ENCODE results near the gene ANKFN1. TPM values are rescaled to one million over a fixed set of nuclear protein-coding genes. Genes with fewer than 3 reads are reported as not detected.
"Not testable (repeated sequence)": the region's sequence is repeated elsewhere in the genome, so short reads cannot be mapped to it uniquely, and the experiment has no call there.

ANKFN1 gene
- total and polyA plus RNA-seq, 5 donors, result 0.02 to 0.15 (median 0.11) TPM; not detected in 2

DNA sequence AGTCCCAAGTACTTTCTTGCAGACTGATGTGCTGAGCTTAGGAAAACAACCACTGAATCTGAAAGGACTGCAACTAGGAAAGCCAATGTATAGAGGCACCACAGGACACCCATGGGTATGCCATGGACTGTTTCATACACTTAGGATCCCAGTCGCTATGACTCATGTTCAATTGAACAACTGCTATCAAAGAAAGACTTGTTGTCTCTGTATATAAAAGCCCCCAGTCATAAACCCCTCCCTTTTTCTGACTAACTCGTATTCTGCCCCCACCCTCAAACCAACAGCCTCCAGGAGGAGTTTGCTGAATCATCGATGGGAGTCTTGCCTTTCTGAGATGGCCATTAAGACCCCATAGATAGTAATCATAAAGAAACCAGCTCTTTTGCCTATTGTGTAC is 205.4 kb downstream of the ANKFN1 start:
- DNase-seq (no peak), ATAC-seq (no peak)
- H3K27ac ChIP-seq (ENCODE audit: low read length), result no peak overlapping the region
- H3K9me3 ChIP-seq (ENCODE audit: control insufficient read depth, low read length), result no peaks in the 10 kb centered on the region
- intact Hi-C loops (cut with DNase I), result no loop called here
- no peak overlapping the region for H3K4me3 ChIP-seq (ENCODE audit: low read length)
- WGBS, result 66% methylated on average over 3 of the region's 3 CpGs
- H3K27me3 ChIP-seq (ENCODE audit: control insufficient read depth, insufficient read depth), result no peaks in the 10 kb centered on the region
- H3K4me1 ChIP-seq (ENCODE audit: control insufficient read depth, insufficient read depth, low read length), result no peaks in the 10 kb centered on the region

DNA sequence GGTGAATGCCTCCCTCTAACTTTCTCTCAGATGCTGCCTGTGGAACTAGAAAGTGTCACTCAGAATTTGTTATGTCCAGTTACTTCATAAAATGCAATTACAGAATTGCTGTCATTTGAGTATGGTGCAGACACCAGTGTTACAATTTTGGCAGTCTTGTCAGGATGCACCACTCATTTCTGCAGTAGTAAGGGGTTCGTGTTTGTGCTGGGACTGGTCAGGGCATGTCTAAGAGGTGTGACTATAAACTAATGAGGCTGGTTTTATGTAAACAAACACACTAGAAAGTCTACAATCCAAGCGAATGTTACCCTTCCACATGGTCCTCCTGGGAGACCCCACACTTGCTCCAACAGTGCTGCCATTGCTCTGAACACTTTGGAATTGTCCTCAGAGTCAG is 206.2 kb downstream of the ANKFN1 start:
- no peak overlapping the region for H3K4me3 ChIP-seq (ENCODE audit: low read length)
- WGBS, result 65% methylated on average over 2 of the region's 2 CpGs
- H3K27ac ChIP-seq (ENCODE audit: low read length), result no peak overlapping the region
- ATAC-seq, result no peak
- H3K27me3 ChIP-seq (ENCODE audit: control insufficient read depth, insufficient read depth), result no peaks in the 10 kb centered on the region
- no peak for DNase-seq
- no peaks in the 10 kb centered on the region for H3K9me3 ChIP-seq (ENCODE audit: control insufficient read depth, low read length)
- intact Hi-C loops (cut with DNase I), result no loop called here
- H3K4me1 ChIP-seq (ENCODE audit: control insufficient read depth, insufficient read depth, low read length), result no peaks in the 10 kb centered on the region

DNA sequence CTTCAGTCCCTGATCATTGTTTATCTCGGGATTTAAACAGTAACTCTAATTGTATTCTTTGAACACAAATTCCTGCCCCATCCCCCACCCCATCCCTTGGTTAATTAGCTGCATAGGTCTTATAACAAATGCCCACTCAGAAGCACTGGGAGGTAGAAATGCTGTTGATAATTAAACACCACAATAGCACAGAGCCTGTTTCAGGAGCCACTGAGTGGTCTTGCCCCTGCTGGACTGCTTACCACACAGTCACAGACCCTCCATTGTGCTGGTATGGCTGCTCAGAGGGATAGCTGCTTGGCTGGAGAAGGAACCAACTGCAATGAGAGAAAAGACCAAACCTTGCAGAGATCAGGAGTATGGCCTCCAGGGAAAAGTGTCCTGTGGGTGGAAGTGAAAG is 214.1 kb downstream of the ANKFN1 start:
- WGBS, result 66% methylated on average over 1 of the region's 1 CpG
- no peak for DNase-seq
- intact Hi-C loops (cut with DNase I), result no loop called here
- Histone ChIP-seq H3K27ac (ENCODE audit: low read length) (no peak overlapping the region), H3K4me3 (ENCODE audit: low read length) (no peak overlapping the region), H3K9me3 (ENCODE audit: control insufficient read depth, low read length) (no peaks in the 10 kb centered on the region), H3K27me3 (ENCODE audit: control insufficient read depth, insufficient read depth) (no peaks in the 10 kb centered on the region), H3K4me1 (ENCODE audit: control insufficient read depth, insufficient read depth, low read length) (no peaks in the 10 kb centered on the region)
- no peak for ATAC-seq

DNA sequence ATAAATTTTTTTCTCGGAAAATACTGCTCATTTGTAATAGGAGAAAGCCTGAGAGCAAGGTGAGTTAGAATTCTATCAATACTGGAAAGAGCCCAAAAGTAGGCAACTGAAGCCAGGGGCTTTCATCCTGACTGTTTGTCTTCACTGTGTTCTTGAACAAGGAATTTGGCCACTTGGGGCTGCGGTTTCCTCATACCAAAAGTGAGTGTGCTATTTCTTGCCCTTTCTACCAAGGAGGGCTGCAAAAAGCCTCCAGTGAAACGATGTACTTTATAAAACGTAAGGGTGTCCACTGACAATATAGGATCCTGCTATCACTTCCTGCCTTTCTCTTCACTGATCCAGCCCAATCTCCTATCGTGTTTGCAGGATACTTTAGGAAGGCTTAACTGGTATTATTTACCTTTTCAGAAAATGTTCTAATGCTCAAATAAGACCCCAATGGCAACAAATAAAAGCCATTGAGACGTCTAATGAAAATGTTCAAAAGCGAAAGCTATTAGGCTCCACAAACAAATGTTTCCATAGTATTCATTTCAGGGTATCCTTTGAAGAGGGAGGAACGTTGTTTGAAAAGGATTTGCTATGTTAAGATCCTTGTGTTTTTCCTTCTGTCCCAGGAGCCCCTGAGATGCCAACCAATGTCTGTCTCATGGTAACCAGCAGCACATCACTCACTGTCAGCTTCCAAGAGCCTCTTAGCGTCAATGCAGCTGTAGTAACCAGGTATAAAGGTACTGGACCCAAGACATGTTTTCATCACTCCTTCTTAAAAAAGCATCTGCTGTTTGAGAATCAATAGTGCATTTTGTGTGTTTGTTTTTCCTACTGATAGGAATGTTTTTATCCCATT is 220.9 kb downstream of the ANKFN1 start:
- ATAC-seq (no peak), DNase-seq (no peak)
- WGBS, result 48% methylated on average over 9 of the region's 9 CpGs
- no peaks in the 10 kb centered on the region for H3K4me1 ChIP-seq (ENCODE audit: control insufficient read depth, insufficient read depth, low read length)
- intact Hi-C loops (cut with DNase I), result no loop called here
- H3K9me3 ChIP-seq (ENCODE audit: control insufficient read depth, low read length), result no peaks in the 10 kb centered on the region
- H3K27ac ChIP-seq (ENCODE audit: low read length), result no peak overlapping the region
- H3K4me3 ChIP-seq (ENCODE audit: low read length), result no peak overlapping the region
- peaks cover 2% of the 10 kb centered on the region for H3K27me3 ChIP-seq (ENCODE audit: control insufficient read depth, insufficient read depth)

DNA sequence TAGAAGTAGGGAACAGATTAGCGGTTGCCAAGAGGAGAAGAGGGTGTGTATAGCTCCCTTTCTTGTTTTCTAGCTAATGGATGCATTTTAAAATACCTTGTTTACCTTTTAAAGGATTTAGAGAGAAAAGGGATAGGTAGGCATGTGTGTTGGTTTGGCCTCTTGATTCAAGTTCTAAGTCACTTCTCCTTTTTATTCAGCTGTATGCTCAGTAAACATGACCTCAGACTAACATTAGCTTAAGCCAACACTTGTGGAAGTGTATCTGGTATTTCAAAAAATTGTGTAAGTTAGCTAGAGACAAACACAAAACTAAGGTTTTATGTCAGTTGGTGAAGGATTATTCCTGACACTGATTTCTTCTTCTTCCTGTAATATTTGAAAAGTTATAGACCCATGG is 236.1 kb downstream of the ANKFN1 start:
- Histone ChIP-seq H3K27me3 (ENCODE audit: control insufficient read depth, insufficient read depth) (no peaks in the 10 kb centered on the region), H3K4me1 (ENCODE audit: control insufficient read depth, insufficient read depth, low read length) (no peaks in the 10 kb centered on the region), H3K9me3 (ENCODE audit: control insufficient read depth, low read length) (no peaks in the 10 kb centered on the region), H3K27ac (ENCODE audit: low read length) (no peak overlapping the region), H3K4me3 (ENCODE audit: low read length) (no peak overlapping the region)
- intact Hi-C loops (cut with DNase I), result no loop called here
- WGBS, result 96% methylated on average over 1 of the region's 1 CpG
- DNase-seq (no peak), ATAC-seq (no peak)

DNA sequence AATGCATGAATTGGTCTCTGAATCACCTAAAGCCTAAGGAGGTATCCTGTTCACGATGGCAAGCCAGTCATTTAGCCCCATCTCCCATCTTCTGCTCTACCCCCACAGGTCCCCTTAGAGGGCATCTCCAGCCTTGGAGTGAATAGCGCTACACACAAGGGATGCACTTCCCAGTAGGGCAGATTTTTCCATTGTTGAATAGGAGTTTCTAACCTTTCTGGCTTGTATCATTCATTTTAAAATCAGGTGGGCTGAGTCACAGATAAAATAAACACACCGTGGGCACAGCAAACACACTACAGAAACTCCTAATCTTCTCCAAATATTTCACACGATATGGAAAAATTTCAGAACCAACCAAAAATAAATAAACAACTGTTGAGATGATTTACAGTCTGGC is 239.0 kb downstream of the ANKFN1 start:
- Histone ChIP-seq H3K4me1 (ENCODE audit: control insufficient read depth, insufficient read depth, low read length) (no peaks in the 10 kb centered on the region), H3K4me3 (ENCODE audit: low read length) (no peak overlapping the region), H3K27ac (ENCODE audit: low read length) (no peak overlapping the region), H3K9me3 (ENCODE audit: control insufficient read depth, low read length) (no peaks in the 10 kb centered on the region), H3K27me3 (ENCODE audit: control insufficient read depth, insufficient read depth) (no peaks in the 10 kb centered on the region)
- DNase-seq, result no peak
- intact Hi-C loops (cut with DNase I), result no loop called here
- 66% methylated on average over 4 of the region's 4 CpGs for WGBS
- no peak for ATAC-seq

DNA sequence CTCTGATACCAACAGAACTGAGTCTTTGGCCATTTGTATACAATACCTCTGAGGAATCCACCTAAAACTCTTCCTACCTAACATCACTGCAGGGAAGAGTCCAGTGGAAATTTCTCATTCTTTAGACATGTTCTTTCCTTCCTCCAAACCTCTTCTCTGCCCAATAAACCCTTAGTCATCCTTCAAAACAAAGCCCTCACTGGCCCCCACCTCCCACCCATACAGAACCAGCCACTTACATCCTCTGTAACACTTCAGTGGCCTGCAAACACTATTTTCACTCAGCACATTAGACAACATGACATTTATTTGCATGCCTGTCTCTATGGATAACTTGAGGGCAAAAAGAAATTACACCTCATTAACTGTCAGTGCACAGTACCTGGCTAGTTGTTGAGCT is 239.9 kb downstream of the ANKFN1 start:
- Histone ChIP-seq H3K4me3 (ENCODE audit: low read length) (no peak overlapping the region), H3K4me1 (ENCODE audit: control insufficient read depth, insufficient read depth, low read length) (no peaks in the 10 kb centered on the region), H3K27ac (ENCODE audit: low read length) (no peak overlapping the region), H3K9me3 (ENCODE audit: control insufficient read depth, low read length) (no peaks in the 10 kb centered on the region), H3K27me3 (ENCODE audit: control insufficient read depth, insufficient read depth) (no peaks in the 10 kb centered on the region)
- intact Hi-C loops (cut with DNase I), result no loop called here
- ATAC-seq, result no peak
- no peak for DNase-seq

DNA sequence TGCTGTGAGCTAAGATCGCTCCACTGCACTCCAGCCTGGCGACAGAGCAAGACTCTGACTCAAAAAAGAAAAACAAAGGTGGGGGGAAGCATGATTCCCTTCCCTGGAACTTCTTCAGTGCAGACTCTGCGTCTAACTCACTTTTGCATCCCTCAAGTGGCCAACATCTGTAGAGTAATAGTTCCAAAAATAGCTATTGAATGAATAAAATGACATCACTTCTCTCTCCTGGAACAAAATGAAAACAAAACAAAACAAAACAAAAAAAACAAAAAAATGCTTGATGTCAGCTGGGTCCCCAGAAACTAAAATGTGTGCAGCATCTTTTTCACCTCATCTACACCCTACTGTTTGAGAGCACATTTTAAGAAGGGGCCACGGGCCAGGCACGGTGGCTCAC is 242.5 kb downstream of the ANKFN1 start:
- DNase-seq (no peak), ATAC-seq (no peak)
- 84% methylated on average over 5 of the region's 5 CpGs for WGBS
- Histone ChIP-seq H3K27ac (ENCODE audit: low read length) (no peak overlapping the region), H3K9me3 (ENCODE audit: control insufficient read depth, low read length) (no peaks in the 10 kb centered on the region), H3K4me1 (ENCODE audit: control insufficient read depth, insufficient read depth, low read length) (no peaks in the 10 kb centered on the region), H3K4me3 (ENCODE audit: low read length) (no peak overlapping the region), H3K27me3 (ENCODE audit: control insufficient read depth, insufficient read depth) (no peaks in the 10 kb centered on the region)
- intact Hi-C loops (cut with DNase I), result no loop called here

DNA sequence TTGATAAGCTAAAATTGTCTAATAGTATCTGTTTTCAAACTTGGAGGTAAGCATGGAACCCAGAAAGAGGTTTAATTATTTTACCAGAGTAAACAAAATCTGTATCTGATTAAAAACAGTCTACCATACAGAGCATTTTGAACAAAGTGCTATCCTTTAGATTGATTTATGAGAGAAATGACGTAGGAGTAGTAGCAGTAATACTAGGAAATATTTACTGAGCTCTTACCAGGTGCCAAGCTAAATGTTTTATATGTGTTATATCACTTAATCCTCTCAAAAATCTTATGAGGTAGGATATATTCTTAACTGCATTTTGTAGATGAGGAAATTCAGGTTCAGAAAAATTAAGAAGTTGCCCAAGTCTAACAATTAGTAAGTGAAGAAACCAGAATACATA is 253.8 kb downstream of the ANKFN1 start:
- H3K9me3 ChIP-seq (ENCODE audit: control insufficient read depth, low read length), result no peaks in the 10 kb centered on the region
- intact Hi-C loops (cut with DNase I), result no loop called here
- WGBS, result 72% methylated on average over 1 of the region's 1 CpG
- no peak for ATAC-seq
- no peak overlapping the region for H3K4me3 ChIP-seq (ENCODE audit: low read length)
- DNase-seq, result no peak
- H3K27me3 ChIP-seq (ENCODE audit: control insufficient read depth, insufficient read depth), result no peaks in the 10 kb centered on the region
- no peaks in the 10 kb centered on the region for H3K4me1 ChIP-seq (ENCODE audit: control insufficient read depth, insufficient read depth, low read length)
- no peak overlapping the region for H3K27ac ChIP-seq (ENCODE audit: low read length)

DNA sequence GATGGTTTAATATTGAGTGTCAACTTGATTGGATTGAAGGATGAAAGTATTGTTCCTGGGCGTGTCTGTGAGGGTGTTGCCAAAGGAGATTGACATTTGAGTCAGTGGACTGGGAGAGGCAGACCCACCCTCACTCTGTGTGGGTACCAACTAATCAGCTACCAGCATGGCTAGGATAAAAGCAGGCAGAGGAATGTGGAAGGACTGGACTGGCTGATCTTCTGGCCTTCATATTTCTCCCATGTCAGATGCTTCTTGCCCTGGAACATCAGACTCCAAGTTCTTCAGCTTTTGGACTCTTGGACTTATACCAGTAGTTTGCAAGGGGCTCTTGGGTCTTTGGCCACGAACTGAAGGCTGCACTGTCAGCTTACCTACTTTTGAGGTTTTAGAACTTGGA is 259.1 kb downstream of the ANKFN1 start:
- not testable (repeated sequence) for DNase-seq; H3K4me3 ChIP-seq (ENCODE audit: low read length)
- 72% methylated on average over 2 of the region's 2 CpGs for WGBS

DNA sequence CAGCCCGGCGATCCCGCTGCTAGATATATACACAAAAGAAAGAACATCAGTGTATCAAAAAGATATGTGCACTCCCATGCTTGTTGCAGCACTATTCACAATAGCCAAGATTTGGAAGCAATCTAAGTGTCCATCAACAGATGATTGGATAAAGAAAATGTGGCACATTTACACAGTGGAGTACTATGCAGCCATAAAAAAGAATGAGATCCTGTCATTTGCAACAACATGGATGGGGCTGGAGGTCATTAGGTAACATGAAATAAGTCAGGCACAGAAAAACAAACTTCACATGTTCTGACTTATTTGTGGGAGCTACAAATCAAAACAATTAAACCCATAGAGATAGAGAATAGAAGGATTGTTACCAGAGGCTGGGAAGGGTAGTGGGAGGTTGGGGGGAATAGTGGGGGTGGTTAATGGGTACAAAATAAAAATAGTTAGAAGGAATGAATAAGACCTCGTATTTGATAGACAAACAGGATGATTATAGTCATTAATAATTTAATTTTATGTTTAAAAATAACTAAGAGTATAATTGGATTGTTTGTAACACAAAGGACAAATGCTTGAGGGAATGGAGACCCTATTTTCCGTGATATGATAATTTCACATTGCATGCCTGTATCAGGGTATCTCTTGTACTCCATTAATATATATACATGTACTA is 263.5 kb downstream of the ANKFN1 start:
- WGBS, result 83% methylated on average over 5 of the region's 5 CpGs
- Histone ChIP-seq H3K4me1 (ENCODE audit: control insufficient read depth, insufficient read depth, low read length) (no peaks in the 10 kb centered on the region), H3K27ac (ENCODE audit: low read length) (no peak overlapping the region), H3K27me3 (ENCODE audit: control insufficient read depth, insufficient read depth) (no peaks in the 10 kb centered on the region), H3K4me3 (ENCODE audit: low read length) (no peak overlapping the region), H3K9me3 (ENCODE audit: control insufficient read depth, low read length) (no peaks in the 10 kb centered on the region)
- DNase-seq (no peak), ATAC-seq (no peak)
- intact Hi-C loops (cut with DNase I), result no loop called here

More for the DNA sequence above, 259.1 kb downstream of the ANKFN1 start:
- H3K4me1 ChIP-seq (ENCODE audit: control insufficient read depth, insufficient read depth, low read length); intact Hi-C loops (cut with DNase I); H3K27me3 ChIP-seq (ENCODE audit: control insufficient read depth, insufficient read depth); ATAC-seq; H3K9me3 ChIP-seq (ENCODE audit: control insufficient read depth, low read length); H3K27ac ChIP-seq (ENCODE audit: low read length): not testable (repeated sequence)

All from right cardiac atrium (tissue), 5 donors.